ENCODE results near the gene ZC3H7B.

Gene ZC3H7B

DNA sequence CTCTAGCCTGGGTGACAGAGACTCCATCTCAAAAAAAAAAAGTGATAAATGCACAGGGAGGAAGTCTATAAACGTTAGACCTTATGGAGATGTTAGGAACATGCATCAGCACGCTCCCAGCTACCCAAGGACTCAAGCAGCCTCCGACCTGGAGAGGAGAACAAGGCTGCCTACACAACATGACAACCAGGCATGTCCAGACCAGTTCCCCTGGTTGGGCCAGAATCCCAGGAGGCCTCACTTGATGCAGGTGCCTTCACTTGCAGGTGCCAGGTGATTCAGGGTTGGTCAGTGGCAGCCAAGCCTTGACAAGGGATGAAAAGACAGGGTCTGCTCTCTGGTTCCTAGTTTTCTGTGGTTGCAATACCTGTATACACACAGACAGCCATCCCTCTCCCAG lies 21.3 kb upstream of the ZC3H7B start:
- H3K4me2 ChIP-seq (ENCODE audit: low read depth, low read length, poor library complexity, severe bottlenecking), result no peak overlapping the region
- no peak overlapping the region for H3K9ac ChIP-seq (ENCODE audit: low read depth, low read length, poor library complexity, severe bottlenecking)
- TF ChIP-seq, protein P1, sequence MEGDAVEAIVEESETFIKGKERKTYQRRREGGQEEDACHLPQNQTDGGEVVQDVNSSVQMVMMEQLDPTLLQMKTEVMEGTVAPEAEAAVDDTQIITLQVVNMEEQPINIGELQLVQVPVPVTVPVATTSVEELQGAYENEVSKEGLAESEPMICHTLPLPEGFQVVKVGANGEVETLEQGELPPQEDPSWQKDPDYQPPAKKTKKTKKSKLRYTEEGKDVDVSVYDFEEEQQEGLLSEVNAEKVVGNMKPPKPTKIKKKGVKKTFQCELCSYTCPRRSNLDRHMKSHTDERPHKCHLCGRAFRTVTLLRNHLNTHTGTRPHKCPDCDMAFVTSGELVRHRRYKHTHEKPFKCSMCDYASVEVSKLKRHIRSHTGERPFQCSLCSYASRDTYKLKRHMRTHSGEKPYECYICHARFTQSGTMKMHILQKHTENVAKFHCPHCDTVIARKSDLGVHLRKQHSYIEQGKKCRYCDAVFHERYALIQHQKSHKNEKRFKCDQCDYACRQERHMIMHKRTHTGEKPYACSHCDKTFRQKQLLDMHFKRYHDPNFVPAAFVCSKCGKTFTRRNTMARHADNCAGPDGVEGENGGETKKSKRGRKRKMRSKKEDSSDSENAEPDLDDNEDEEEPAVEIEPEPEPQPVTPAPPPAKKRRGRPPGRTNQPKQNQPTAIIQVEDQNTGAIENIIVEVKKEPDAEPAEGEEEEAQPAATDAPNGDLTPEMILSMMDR (conservative IDR thresholded peaks at IDR 0.05; ENCODE audit: low read length), result no peak
- TF ChIP-seq EZH2phosphoT487 (IDR thresholded peaks at IDR 0.05; ENCODE audit: borderline replicate concordance), result no peak
- peaks cover 9% of the 10 kb centered on the region for H4K20me1 ChIP-seq (ENCODE audit: insufficient read depth, low read length, poor library complexity, severe bottlenecking)
- H3K36me3 ChIP-seq (ENCODE audit: insufficient read depth, low read length), result peaks cover 27% of the 10 kb centered on the region; the same call in 1 of the 2 replicates
- no peaks in the 10 kb centered on the region for H3K27me3 ChIP-seq (ENCODE audit: insufficient read depth, low read length, poor library complexity, severe bottlenecking)
- no peaks in the 10 kb centered on the region for H3K9me2 ChIP-seq (replicated peaks; ENCODE audit: low read depth, low read length)
- no peaks in the 10 kb centered on the region for H3K9me3 ChIP-seq (ENCODE audit: insufficient read depth, low read depth, low read length)
- H3F3A ChIP-seq (ENCODE audit: low read depth), result no peaks in the 10 kb centered on the region
- no peak overlapping the region for H3K4me3 ChIP-seq (ENCODE audit: low read length, poor library complexity, severe bottlenecking)
- peaks cover 44% of the 10 kb centered on the region for H3K79me2 ChIP-seq (ENCODE audit: insufficient read depth, low read length)
- peaks cover 28% of the 10 kb centered on the region for H3K4me1 ChIP-seq (ENCODE audit: insufficient read depth, low read length, poor library complexity, severe bottlenecking)
- no peak overlapping the region for H2AFZ ChIP-seq (ENCODE audit: low read length)

DNA sequence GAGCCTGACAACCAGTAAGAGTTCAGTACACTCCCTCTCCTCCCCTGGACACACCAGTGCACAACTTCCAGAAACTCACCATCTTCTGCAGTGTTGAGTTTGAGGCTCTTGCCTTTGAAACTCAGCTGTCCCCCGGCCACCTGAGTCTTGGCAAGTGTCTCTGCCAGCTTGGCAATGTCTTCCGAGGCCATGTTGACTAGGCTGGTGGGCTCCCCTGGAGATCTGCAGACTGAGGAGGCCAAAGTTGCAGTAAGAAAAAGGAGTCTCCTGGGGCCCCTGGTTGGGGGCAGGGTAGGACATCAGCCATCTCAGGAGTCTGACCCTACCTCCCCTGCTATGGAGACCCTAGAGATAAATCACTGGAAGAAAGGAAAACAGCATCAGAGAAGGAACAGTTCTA lies 20.5 kb upstream of the ZC3H7B start:
- no peak overlapping the region for H3K9ac ChIP-seq (ENCODE audit: low read depth, low read length, poor library complexity, severe bottlenecking)
- H3K36me3 ChIP-seq (ENCODE audit: insufficient read depth, low read length), result peaks cover 24% of the 10 kb centered on the region; the same call in 1 of the 2 replicates
- no peak overlapping the region for H2AFZ ChIP-seq (ENCODE audit: low read length)
- no peaks in the 10 kb centered on the region for H3K9me2 ChIP-seq (replicated peaks; ENCODE audit: low read depth, low read length)
- peaks cover 28% of the 10 kb centered on the region for H3K4me1 ChIP-seq (ENCODE audit: insufficient read depth, low read length, poor library complexity, severe bottlenecking)
- no peaks in the 10 kb centered on the region for H3K27me3 ChIP-seq (ENCODE audit: insufficient read depth, low read length, poor library complexity, severe bottlenecking)
- H4K20me1 ChIP-seq (ENCODE audit: insufficient read depth, low read length, poor library complexity, severe bottlenecking), result peaks cover 12% of the 10 kb centered on the region
- peak overlapping the region; percentile 22 for H3K4me2 ChIP-seq (ENCODE audit: low read depth, low read length, poor library complexity, severe bottlenecking)
- peaks cover 52% of the 10 kb centered on the region for H3K79me2 ChIP-seq (ENCODE audit: insufficient read depth, low read length)
- H3F3A ChIP-seq (ENCODE audit: low read depth), result no peaks in the 10 kb centered on the region
- no peak overlapping the region for H3K4me3 ChIP-seq (ENCODE audit: low read length, poor library complexity, severe bottlenecking)
- H3K9me3 ChIP-seq (ENCODE audit: insufficient read depth, low read depth, low read length), result no peaks in the 10 kb centered on the region
- no peak for TF ChIP-seq EZH2phosphoT487 (IDR thresholded peaks at IDR 0.05; ENCODE audit: borderline replicate concordance)
- TF ChIP-seq, protein P1 (conservative IDR thresholded peaks at IDR 0.05; ENCODE audit: low read length), result no peak

DNA sequence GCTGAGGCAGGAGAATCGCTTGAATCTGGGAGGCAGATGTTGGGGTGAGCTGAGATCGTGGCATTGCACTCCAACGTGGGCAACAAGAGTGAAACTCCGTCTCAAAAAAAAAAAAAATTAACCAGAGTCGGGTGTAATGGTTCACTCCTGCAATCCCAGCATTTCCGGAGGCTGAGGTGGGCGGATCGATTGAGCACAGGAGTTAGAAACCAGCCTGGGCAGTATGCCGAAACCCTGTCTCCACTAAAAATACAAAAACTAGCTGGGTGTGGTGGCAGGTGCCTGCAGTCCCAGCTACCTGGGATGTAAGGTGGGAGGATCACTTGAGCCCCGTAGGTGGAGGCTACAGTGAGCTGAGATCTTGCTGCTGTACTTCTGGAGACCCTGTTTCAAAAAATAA lies 16.9 kb upstream of the ZC3H7B start:
- Histone ChIP-seq H3K27me3 (ENCODE audit: insufficient read depth, low read length, poor library complexity, severe bottlenecking) (no peaks in the 10 kb centered on the region), H3K36me3 (ENCODE audit: insufficient read depth, low read length) (peaks cover 8% of the 10 kb centered on the region; the same call in 1 of the 2 replicates), H3K79me2 (ENCODE audit: insufficient read depth, low read length) (peaks cover 53% of the 10 kb centered on the region), H2AFZ (ENCODE audit: low read length) (no peak overlapping the region), H3K9me2 (replicated peaks; ENCODE audit: low read depth, low read length) (no peaks in the 10 kb centered on the region), H4K20me1 (ENCODE audit: insufficient read depth, low read length, poor library complexity, severe bottlenecking) (peaks cover 12% of the 10 kb centered on the region), H3K4me3 (ENCODE audit: low read length, poor library complexity, severe bottlenecking) (peak overlapping the region; percentile 88), H3K4me1 (ENCODE audit: insufficient read depth, low read length, poor library complexity, severe bottlenecking) (peaks cover 37% of the 10 kb centered on the region), H3K9ac (ENCODE audit: low read depth, low read length, poor library complexity, severe bottlenecking) (peak overlapping the region; percentile 80), H3K9me3 (ENCODE audit: insufficient read depth, low read depth, low read length) (no peaks in the 10 kb centered on the region), H3K4me2 (ENCODE audit: low read depth, low read length, poor library complexity, severe bottlenecking) (peak overlapping the region; percentile 89), H3F3A (ENCODE audit: low read depth) (no peaks in the 10 kb centered on the region)
- TF ChIP-seq, protein P1 (conservative IDR thresholded peaks at IDR 0.05; ENCODE audit: low read length), result no peak
- TF ChIP-seq EZH2phosphoT487 (IDR thresholded peaks at IDR 0.05; ENCODE audit: borderline replicate concordance), result no peak
